Measurements from ENCODE around the gene DSE. TPM values are rescaled to one million over a fixed set of nuclear protein-coding genes. Genes with fewer than 3 reads are reported as not detected.
"Not testable (repeated sequence)": the region's sequence is repeated elsewhere in the genome, so short reads cannot be mapped to it uniquely, and the experiment has no call there.

The DSE gene
- total RNA-seq, 4 donors from 2014 or later: 22.2 to 32.8 (median 30.5) TPM

GRCh38 chr6:116335612-116336215, 35.0 kb upstream of the DSE start:
- no peak for DNase-seq

GRCh38 chr6:116338943-116339342, 31.8 kb upstream of the DSE start:
- H3K27ac ChIP-seq: no peak overlapping the region
- intact Hi-C loops (cut with DNase I): no loop called here
- TF ChIP-seq POLR2A (IDR thresholded peaks at IDR 0.05) (no peak), CTCF (IDR thresholded peaks at IDR 0.05) (no peak)
- DNase-seq: no peak
- no peak overlapping the region for H3K4me3 ChIP-seq (replicated peaks in 1 of 3)
- H3K9me3 ChIP-seq: no peaks in the 10 kb centered on the region
- no peaks in the 10 kb centered on the region for H3K4me1 ChIP-seq
- H3K36me3 ChIP-seq: no peaks in the 10 kb centered on the region
- no peaks in the 10 kb centered on the region for H3K27me3 ChIP-seq
- WGBS, 2 donors: 84 to 93% methylated on average over 2 of the region's 2 CpGs

More at GRCh38 chr6:116335612-116336215, 35.0 kb upstream of the DSE start:
- H3K27me3 ChIP-seq: no peaks in the 10 kb centered on the region
- no peaks in the 10 kb centered on the region for H3K4me1 ChIP-seq
- H3K27ac ChIP-seq: no peak overlapping the region
- H3K4me3 ChIP-seq (replicated peaks in 1 of 3): no peak overlapping the region
- no peaks in the 10 kb centered on the region for H3K36me3 ChIP-seq
- 92 to 95% methylated on average over 1 of the region's 1 CpG for WGBS, 2 donors
- TF ChIP-seq POLR2A (IDR thresholded peaks at IDR 0.05) (no peak), CTCF (IDR thresholded peaks at IDR 0.05) (no peak)
- intact Hi-C loops (cut with DNase I): no loop called here
- H3K9me3 ChIP-seq: no peaks in the 10 kb centered on the region

GRCh38 chr6:116340625-116341024, 30.1 kb upstream of the DSE start:
- DNase-seq; H3K27me3 ChIP-seq; H3K36me3 ChIP-seq; intact Hi-C loops (cut with DNase I); H3K4me1 ChIP-seq; H3K4me3 ChIP-seq (replicated peaks in 1 of 3); H3K9me3 ChIP-seq; H3K27ac ChIP-seq: not testable (repeated sequence)
- WGBS, 2 donors: 96 to 98% methylated on average over 5 of the region's 5 CpGs

- Histone ChIP-seq H3K36me3 (no peaks in the 10 kb centered on the region), H3K9me3 (no peaks in the 10 kb centered on the region), H3K4me3 (replicated peaks in 1 of 3) (no peak overlapping the region), H3K27ac (no peak overlapping the region), H3K4me1 (no peaks in the 10 kb centered on the region), H3K27me3 (no peaks in the 10 kb centered on the region)
- intact Hi-C loops (cut with DNase I): no loop called here
- TF ChIP-seq POLR2A (IDR thresholded peaks at IDR 0.05): no peak
- TF ChIP-seq CTCF (IDR thresholded peaks at IDR 0.05): no peak
- 70 to 92% methylated on average over 2 of the region's 2 CpGs for WGBS, 2 donors
- DNase-seq: no peak
Measured at GRCh38 chr6:116349216-116349615, 21.5 kb upstream of the DSE start.

- Histone ChIP-seq H3K4me3 (replicated peaks in 1 of 3) (no peak overlapping the region), H3K9me3 (no peaks in the 10 kb centered on the region), H3K27me3 (no peaks in the 10 kb centered on the region), H3K36me3 (no peaks in the 10 kb centered on the region), H3K27ac (no peak overlapping the region), H3K4me1 (no peaks in the 10 kb centered on the region)
- intact Hi-C loops (cut with DNase I): no loop called here
- TF ChIP-seq CTCF (IDR thresholded peaks at IDR 0.05) (no peak), POLR2A (IDR thresholded peaks at IDR 0.05) (no peak)
- DNase-seq: no peak
- 70 to 72% methylated on average over 2 of the region's 2 CpGs for WGBS, 2 donors
Measured at GRCh38 chr6:116351101-116351500, 19.6 kb upstream of the DSE start.
